ENCODE results near the gene YBX2. TPM values are rescaled to one million over a fixed set of nuclear protein-coding genes. Genes with fewer than 3 reads are reported as not detected.

The YBX2 gene
- total RNA-seq, 1 donor from 2014 or later, result 2.7 TPM

- no peak for DNase-seq
Measured at GRCh38 chr17:7322520-7323194, 28.2 kb upstream of the YBX2 start.

- DNase-seq, result no peak
Measured at GRCh38 chr17:7321466-7321865, 27.0 kb upstream of the YBX2 start.

GRCh38 chr17:7318121-7318860 is 23.9 kb upstream of the YBX2 start:
- no peak for DNase-seq

- no peak for DNase-seq
Measured at GRCh38 chr17:7317161-7317803, 22.8 kb upstream of the YBX2 start.

- no peak for DNase-seq
Measured at GRCh38 chr17:7315570-7316235, 21.3 kb upstream of the YBX2 start.

GRCh38 chr17:7314719-7315569 is 20.5 kb upstream of the YBX2 start, which contains the start of gene GPS2:
Gene GPS2, minus strand, starts transcription at chr17:7315360. Its CDS starts 308 bp downstream, at chr17:7315052.
- DNase-seq, result peak; percentile 86

- DNase-seq, result no peak
Measured at GRCh38 chr17:7313890-7314718, 19.7 kb upstream of the YBX2 start.

GRCh38 chr17:7313088-7313889 is 18.9 kb upstream of the YBX2 start:
- no peak for DNase-seq

- DNase-seq, result no peak
Measured at GRCh38 chr17:7312432-7313087, 18.1 kb upstream of the YBX2 start.

GRCh38 chr17:7311110-7311705 is 16.8 kb upstream of the YBX2 start:
- DNase-seq, result no peak

- DNase-seq, result no peak
Measured at GRCh38 chr17:7309628-7310027, 15.2 kb upstream of the YBX2 start.

- DNase-seq, result peak; percentile 29
Measured at GRCh38 chr17:7308625-7309433, 14.4 kb upstream of the YBX2 start.

- DNase-seq, result peak; percentile 50
Measured at GRCh38 chr17:7307686-7308624, 13.5 kb upstream of the YBX2 start.

- peak; percentile 98 for DNase-seq
Measured at GRCh38 chr17:7306911-7307685, 12.7 kb upstream of the YBX2 start, which contains the start of gene EIF5A. Gene EIF5A, plus strand, starts transcription at chr17:7307628. Its CDS starts 2,008 bp downstream, at chr17:7309636.

- DNase-seq, result no peak
Measured at GRCh38 chr17:7304179-7304578, 9.7 kb upstream of the YBX2 start.
